A549 (cell line): Measurements from ENCODE around the gene ATP2B3.

Source experiments
- EHMT2 ChIP-seq: fragments of 200-600 bp; sonication (generic); IDR thresholded peaks from 2 replicates; pipeline ENCODE4 v1.6.1; 2016; ENCODE audit warnings: antibody characterized with exemption, low read depth, mild to moderate bottlenecking, moderate library complexity
- POLR2A ChIP-seq: IDR thresholded peaks from 2 replicates; pipeline ENCODE4 v1.6.1; 2012; ENCODE audit warnings: mild to moderate bottlenecking, low read length
- RFX5 ChIP-seq: fragments of 450-650 bp; IDR thresholded peaks from 2 replicates; pipeline ENCODE4 v1.7.1; 2014; ENCODE audit warnings: antibody characterized with exemption, mild to moderate bottlenecking, moderate library complexity
- TF ChIP-seq, protein P1 (sequence below): fragments of >200 bp; sonication (Bioruptor Twin); formaldehyde crosslinking; IDR thresholded peaks from 3 replicates; pipeline ENCODE4 v1.5.1; 2016

DNA sequence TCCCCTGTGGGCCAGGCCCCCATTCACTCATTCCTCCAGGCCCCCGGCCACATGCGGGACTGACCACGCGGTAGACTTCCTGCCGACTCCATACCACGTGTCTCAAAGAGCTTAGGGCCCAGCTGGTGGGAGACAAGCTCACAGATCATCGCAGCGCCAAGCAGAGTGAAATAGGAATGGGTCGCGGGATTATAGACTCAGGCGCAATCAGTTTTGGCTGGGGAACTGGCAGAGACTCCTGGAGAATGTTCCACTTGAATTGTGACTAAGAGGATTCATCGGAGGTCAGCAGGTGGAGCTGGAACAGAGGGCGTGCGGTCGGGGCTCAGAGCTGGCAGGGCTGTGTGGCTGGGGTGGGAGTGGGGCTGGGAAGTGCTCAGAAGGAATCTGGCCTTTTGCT, 15.6 kb downstream of the ATP2B3 start:
- TF ChIP-seq, protein P1, sequence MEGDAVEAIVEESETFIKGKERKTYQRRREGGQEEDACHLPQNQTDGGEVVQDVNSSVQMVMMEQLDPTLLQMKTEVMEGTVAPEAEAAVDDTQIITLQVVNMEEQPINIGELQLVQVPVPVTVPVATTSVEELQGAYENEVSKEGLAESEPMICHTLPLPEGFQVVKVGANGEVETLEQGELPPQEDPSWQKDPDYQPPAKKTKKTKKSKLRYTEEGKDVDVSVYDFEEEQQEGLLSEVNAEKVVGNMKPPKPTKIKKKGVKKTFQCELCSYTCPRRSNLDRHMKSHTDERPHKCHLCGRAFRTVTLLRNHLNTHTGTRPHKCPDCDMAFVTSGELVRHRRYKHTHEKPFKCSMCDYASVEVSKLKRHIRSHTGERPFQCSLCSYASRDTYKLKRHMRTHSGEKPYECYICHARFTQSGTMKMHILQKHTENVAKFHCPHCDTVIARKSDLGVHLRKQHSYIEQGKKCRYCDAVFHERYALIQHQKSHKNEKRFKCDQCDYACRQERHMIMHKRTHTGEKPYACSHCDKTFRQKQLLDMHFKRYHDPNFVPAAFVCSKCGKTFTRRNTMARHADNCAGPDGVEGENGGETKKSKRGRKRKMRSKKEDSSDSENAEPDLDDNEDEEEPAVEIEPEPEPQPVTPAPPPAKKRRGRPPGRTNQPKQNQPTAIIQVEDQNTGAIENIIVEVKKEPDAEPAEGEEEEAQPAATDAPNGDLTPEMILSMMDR, result no peak
- TF ChIP-seq EHMT2, result no peak
- no peak for TF ChIP-seq RFX5
- TF ChIP-seq POLR2A, result no peak
